Prostate gland (tissue), 2 donors: ENCODE data around the gene WDR20. TPM values are rescaled to one million over a fixed set of nuclear protein-coding genes. Genes with fewer than 3 reads are reported as not detected.

Experiments used
- DNase-seq: peaks from one replicate; pipeline ENCODE4 v3.0.0-alpha.2; 2019; ENCODE audit warnings: low spot score
- H3K27ac ChIP-seq, 2 donors: fragments of 200-600 bp; sonication (generic); 2 replicates each; pipeline ENCODE4 v1.5.1; 2017 to 2019
- H3K27me3 ChIP-seq: fragments of 200-600 bp; sonication (generic); replicated peaks from 2 replicates; pipeline ENCODE4 v1.5.1; 2019; ENCODE audit not compliant: insufficient read depth
- H3K36me3 ChIP-seq, 2 donors: fragments of 200-600 bp; sonication (generic); 1 replicate in 1 of 2; 2 replicates in 1 of 2; pipeline versions ENCODE4 v1.5.1 to v1.8.1; 2017 to 2019
- H3K4me1 ChIP-seq: fragments of 200-600 bp; sonication (generic); replicated peaks from 2 replicates; pipeline ENCODE4 v1.5.1; 2019
- H3K4me3 ChIP-seq, 2 donors: fragments of 200-600 bp; sonication (generic); 2 replicates each; pipeline ENCODE4 v1.5.1; 2017 to 2019
- H3K9me3 ChIP-seq: fragments of 200-600 bp; sonication (generic); 2 replicates; pipeline ENCODE4 v1.5.1; 2017
- CTCF ChIP-seq, 4 experiments: fragments of 200-600 bp in 2 of 4; fragments of 450-650 bp in 2 of 4; sonication (generic) in 2 of 4; IDR thresholded peaks; 1 replicate in 3 of 4; 2 replicates in 1 of 4; pipeline ENCODE4 v1.5.1; 2016 to 2019; ENCODE audit warnings: antibody characterized with exemption in 4 of 4, mild to moderate bottlenecking in 2 of 4, moderate library complexity in 2 of 4
- POLR2A ChIP-seq: fragments of 450-650 bp; IDR thresholded peaks from one replicate; pipeline ENCODE4 v1.6.1; 2016; ENCODE audit warnings: antibody characterized with exemption, mild to moderate bottlenecking
- POLR2AphosphoS5 ChIP-seq: sonication (generic); formaldehyde crosslinking; IDR thresholded peaks from one replicate; pipeline ENCODE4 v1.6.1; 2017; ENCODE audit warnings: antibody characterized with exemption
- WGBS: methylation state at CpG from one replicate; pipeline ENCODE4 v1.1.5; 2018; 5-methylcytosine and 5-hydroxymethylcytosine counted together
- intact Hi-C: fragments of 100-400 bp; cut with DNase I; formaldehyde crosslinking; loops from one replicate; pipeline ENCODE4 v1.14.2; 2022
- total RNA-seq, 2 donors: library from RNA; depleted of rRNA; stranded (reverse); fragments of >200 nt; gene quantifications; one replicate each; pipeline ENCODE4 v1.1.0, GENCODE V29; 2016

Gene WDR20
- total RNA-seq, 2 donors from 2014 or later: 36.6 to 38.6 TPM

GRCh38 chr14:102195446-102195845, 55.7 kb downstream of the WDR20 start:
- H3K4me3 ChIP-seq: no peak overlapping the region
- intact Hi-C loops: no loop called here
- no peaks in the 10 kb centered on the region for H3K27me3 ChIP-seq
- H3K9me3 ChIP-seq: no peaks in the 10 kb centered on the region
- H3K36me3 ChIP-seq: no peaks in the 10 kb centered on the region
- H3K27ac ChIP-seq: no peak overlapping the region
- no peaks in the 10 kb centered on the region for H3K4me1 ChIP-seq
- 42% methylated on average over 1 of the region's 1 CpG for WGBS
- no peak for TF ChIP-seq CTCF (IDR thresholded peaks at IDR 0.05)
- no peak for TF ChIP-seq POLR2A
- TF ChIP-seq POLR2AphosphoS5: no peak
- no peak for DNase-seq

DNA sequence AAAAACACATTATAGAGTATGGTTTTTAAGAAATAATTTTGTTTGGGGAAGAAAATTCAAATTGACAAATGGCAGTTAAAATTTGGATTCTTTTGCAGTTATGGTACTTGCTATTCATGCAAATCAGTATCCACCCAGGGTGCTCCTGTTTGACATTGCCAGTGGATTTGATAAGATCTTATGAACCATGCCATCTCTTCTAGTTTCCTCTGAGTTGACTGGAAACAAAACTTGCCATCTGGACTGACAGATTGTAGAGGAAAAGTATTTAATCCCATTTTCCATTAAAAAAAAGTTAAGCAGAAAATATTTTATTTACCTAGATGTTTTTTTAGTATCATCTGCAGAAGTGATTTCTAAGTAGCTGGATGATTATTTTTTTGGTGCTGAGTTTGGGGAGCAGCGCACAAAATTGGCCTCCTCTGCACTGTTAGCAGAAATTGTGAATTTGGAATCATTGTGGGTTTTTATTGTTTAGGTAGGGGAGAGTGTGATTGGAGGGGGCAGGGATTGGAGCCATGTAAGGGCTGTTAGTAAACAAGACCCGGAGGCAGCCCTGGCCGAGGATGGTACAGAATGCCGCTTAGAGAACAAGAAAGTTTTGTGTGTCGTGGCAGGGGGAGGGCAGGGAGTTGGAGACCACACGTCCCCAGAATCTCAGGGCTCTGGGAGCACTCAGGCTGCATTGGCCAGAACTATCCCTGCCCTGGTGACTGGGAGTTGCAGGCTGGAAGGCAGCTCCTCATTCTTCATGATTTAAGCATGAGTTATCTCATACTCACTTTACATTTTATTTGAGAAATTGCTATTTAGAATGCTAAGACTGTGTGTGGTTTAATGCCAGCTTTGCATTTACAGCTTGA, 56.6 kb downstream of the WDR20 start:
- intact Hi-C loops: no loop called here
- WGBS: 49% methylated on average over 6 of the region's 6 CpGs

GRCh38 chr14:102196902-102197230, 57.2 kb downstream of the WDR20 start:
- H3K27me3 ChIP-seq: no peaks in the 10 kb centered on the region
- H3K4me1 ChIP-seq: no peaks in the 10 kb centered on the region
- H3K36me3 ChIP-seq: no peaks in the 10 kb centered on the region
- no peak overlapping the region for H3K4me3 ChIP-seq
- intact Hi-C loops: no loop called here
- no peak for DNase-seq
- H3K9me3 ChIP-seq: no peaks in the 10 kb centered on the region
- TF ChIP-seq POLR2AphosphoS5: no peak
- no peak for TF ChIP-seq POLR2A
- TF ChIP-seq CTCF (IDR thresholded peaks at IDR 0.05): no peak
- WGBS: 71% methylated on average over 4 of the region's 4 CpGs
- no peak overlapping the region for H3K27ac ChIP-seq

More for the DNA sequence above, 56.6 kb downstream of the WDR20 start:
- H3K4me3 ChIP-seq: no peak overlapping the region
- no peaks in the 10 kb centered on the region for H3K36me3 ChIP-seq
- DNase-seq: no peak
- H3K27me3 ChIP-seq: no peaks in the 10 kb centered on the region
- H3K4me1 ChIP-seq: no peaks in the 10 kb centered on the region
- no peak overlapping the region for H3K27ac ChIP-seq
- no peak for TF ChIP-seq POLR2AphosphoS5
- TF ChIP-seq POLR2A: no peak
- TF ChIP-seq CTCF (IDR thresholded peaks at IDR 0.05): no peak
- H3K9me3 ChIP-seq: no peaks in the 10 kb centered on the region

DNA sequence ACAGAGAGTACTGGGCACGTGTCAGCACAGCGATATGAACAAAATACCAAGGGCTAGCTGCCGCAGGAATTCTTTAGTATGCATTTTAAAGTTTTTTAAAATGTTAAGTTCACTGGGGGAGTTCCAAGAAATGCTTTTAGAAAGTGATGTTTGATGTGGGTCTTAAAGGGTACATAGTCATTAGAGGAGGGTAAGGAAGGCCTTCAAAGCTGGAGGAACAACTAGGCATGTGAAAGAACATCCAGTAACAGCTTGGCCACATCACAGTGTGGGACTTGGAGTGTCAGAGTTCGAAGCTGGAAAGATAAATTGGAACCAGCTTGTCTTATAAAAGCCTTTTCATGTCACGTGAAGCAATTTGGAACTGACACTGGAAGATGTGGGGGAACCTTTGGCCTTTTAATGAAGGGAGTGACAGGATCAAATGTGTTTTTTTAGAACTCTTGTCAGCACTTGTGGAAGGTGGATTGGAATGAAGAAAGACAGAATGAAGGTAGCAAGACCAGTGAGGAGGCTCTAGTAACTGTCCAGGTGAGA, 57.7 kb downstream of the WDR20 start:
- H3K27ac ChIP-seq: no peak overlapping the region
- H3K9me3 ChIP-seq: no peaks in the 10 kb centered on the region
- intact Hi-C loops: no loop called here
- H3K4me1 ChIP-seq: no peaks in the 10 kb centered on the region
- no peak overlapping the region for H3K4me3 ChIP-seq
- TF ChIP-seq CTCF (IDR thresholded peaks at IDR 0.05): no peak
- no peak for TF ChIP-seq POLR2AphosphoS5
- no peak for TF ChIP-seq POLR2A
- H3K27me3 ChIP-seq: no peaks in the 10 kb centered on the region
- 48% methylated on average over 5 of the region's 5 CpGs for WGBS
- DNase-seq: no peak
- no peaks in the 10 kb centered on the region for H3K36me3 ChIP-seq
